HG02623 (cell line): ENCODE results near the gene RAB15.

Source experiments
- ATAC-seq: cut with Tn5 transposase; IDR thresholded peaks from one replicate; pipeline ENCODE4 v1.9.1; 2021; ENCODE audit warnings: moderate library complexity; ENCODE audit not compliant: unreplicated experiment

Gene RAB15

DNA sequence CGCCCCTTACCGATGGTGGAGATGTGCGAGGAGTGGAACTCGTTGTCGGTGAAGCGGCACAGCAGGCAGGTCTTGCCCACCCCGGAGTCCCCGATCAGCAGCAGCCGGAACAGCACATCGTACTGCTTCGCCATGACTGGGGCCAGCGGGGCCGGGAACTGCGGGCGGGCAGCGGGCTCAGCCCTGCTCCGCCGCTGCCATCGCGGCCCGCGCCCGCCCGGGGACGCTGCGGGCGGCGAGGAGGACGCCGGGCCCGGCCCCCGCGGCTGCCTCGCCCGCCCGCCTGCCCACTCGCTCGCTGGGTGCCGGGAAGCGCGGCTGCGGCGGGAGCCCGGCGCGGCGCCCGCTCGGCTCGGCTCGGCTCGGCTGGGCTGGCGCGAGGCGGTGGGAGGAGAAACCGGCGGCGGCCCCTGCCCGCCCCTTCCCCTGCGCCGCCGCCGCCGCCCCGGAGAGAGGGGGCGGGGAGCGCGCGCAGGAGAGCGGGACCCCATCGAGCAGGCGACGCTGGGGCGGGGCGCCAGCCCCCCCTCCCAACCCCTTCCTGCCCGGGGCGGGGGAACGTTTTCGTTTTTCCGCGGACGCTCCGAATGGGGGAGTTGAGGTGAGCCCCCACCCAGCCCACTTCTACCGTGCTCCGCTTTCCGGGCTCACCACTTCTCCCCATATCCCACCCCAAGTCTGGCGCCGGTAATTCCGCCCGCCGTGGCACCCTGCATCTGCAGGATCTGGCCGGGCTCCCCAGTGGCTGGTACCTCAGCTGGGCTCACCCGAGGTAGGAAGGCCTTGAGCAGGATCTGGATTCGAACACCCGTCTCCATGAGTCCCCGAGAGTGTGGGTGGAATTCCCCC lies at the start of gene RAB15:
TSS of gene RAB15 (minus strand) at position 394 of the 849 bp plus-strand sequence. CDS start at position 134, 260 bp downstream.
- no peak for ATAC-seq

DNA sequence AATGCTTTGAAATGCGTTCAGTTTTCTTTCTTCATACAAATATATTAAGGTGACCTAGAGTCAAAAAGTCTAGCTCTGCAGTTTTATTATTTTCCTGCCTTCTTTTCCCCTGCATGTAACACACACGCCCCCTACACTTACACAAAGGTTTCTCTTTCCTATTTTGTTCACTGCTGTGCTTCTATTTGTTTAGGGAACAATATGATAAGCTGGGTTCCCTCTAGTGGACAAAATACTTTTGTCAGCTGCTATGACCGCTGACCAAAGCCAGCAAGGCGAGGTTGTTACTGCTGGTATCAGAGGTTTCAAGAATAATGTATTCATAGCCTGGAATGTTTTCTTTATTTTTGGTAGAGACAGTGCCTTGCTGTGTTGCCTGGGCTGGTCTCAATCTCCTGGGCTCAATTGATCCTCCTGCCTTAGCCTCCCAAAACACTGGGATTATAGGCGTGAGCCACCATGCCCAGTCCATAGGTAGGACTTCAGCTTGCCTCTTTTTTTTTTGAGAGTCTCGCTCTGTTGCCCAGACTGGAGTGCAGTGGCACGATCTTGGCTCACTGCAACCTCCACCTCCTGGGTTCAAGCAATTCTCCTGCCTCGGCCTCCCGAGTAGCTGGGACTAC lies 47.9 kb upstream of the RAB15 start:
- no peak for ATAC-seq

DNA sequence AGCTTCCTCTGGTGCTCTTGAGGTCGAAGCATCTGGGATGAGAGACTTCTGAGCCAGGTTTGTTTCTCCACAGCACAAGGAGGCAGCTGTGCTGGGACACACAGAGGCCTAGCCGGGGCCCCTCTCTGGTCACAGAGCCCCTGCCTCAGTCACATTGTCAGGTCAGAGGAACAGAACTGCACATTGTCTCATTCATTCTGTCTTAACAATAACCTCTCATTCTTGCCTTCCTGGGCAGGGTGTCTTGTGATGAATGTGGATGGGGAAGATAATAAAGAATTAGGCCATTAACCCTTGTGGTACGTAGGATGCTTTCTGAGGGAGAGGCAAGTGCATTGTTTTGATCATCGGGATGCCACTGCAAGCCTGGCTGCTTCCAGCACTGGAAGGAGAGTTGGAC lies 44.3 kb upstream of the RAB15 start:
- ATAC-seq = no peak

DNA sequence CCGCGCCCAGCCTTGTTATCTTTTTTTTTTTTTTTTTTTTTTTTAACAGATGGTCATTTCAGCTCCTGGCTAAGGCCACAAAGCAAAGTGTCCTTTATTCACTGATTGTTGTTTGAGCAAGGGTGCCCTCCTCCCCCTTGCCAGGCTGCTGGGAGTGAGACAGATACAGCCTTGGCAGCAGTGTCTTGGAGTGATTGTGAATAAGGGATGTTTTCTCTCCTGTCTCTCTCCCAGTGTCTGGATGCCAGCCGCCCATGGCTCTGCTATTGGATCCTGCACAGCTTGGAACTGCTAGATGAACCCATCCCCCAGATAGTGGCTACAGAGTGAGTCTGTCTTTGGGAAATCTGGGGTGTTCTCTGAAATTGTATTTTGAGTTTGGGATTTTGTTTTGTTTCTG lies 43.3 kb upstream of the RAB15 start:
- ATAC-seq = no peak

DNA sequence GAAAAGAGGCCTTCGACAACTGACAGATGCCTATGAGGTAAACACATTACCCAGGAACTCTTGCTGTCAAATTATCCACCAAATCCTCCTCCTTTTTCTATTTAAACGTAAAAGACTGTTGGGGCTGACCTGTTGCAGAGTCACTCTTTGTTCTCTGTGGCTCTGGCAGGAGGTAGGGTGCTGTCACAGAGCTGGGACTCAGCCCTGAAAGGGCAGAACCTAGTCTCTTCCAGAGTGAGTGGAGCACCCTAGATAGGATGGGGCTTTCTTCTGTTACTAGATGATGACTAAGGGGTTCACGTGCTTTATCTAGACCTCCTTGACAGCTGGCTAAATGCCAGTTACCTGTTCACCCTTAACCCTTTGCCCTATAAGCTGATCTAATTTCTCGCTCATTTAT lies 40.2 kb upstream of the RAB15 start:
- no peak for ATAC-seq

DNA sequence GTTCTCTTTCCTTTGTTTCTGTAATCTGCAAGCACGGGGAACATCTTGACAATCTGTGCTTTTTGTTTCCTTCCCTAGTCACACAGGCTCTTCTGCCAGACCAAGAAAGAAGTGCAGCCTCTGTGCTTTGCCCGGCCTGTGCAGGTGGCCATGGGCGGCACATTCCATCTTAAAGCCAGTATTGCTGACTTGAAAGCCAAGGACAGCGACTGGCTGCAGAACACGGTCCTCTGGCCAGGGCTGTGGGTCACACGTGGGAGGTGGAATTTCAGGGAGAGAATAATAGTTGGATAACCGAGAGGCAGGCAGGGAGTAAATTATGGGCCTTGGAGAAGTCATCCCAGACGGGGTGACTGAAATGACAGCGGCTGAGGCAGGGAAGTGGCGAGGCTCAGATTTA lies 39.4 kb upstream of the RAB15 start:
- no peak for ATAC-seq

DNA sequence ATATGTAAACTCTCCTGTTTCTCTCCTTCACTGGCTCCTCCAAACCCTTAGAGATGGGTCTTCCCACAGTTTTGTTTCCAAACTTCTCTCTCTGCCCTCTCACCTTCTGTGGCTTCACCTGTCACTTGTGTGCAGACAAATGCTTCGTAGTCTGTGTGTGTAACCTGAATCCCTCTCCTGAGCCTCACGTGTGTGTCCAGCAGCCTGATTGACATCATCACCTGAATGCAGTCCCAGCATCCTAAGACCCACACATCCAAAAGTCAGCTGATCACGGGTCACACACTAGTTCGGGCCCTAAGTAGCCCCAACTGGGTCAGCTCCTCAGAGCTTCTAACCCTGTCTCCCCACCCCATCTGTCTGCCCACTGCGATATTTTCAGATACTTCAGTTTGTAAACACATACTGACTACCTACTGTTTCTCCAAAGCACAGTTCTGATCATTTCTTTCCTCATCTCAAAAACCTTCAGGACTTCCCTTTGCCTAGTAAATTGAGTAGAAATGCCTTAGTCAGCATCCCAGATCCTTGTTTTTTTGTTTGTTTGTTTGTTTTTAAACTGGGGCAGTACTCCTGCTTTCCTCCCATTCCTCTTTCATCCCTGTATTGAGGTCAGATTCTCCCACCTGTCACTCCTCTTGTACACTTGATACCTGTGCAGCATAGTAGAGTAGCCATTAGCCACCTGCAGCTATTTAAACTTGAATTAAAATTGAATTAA lies 38.2 kb upstream of the RAB15 start:
- no peak for ATAC-seq

DNA sequence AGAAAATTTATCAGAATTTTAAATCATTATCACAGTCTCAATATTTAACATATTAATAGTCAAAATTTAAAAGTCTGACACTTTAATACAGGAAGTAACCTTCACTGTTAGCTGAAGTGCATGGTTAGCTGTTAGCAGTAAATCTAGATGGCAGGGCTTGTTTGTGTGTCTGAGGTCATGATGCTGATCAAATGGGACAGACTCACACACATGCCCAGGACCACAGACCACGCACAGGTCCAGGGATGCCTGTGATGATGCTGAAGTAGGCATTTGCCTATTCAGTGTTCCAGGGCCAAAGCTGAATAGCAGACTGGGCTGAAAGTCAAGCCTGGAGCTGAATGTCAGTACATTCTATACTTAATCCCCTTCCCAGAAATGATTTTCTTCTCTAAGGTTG lies 35.1 kb upstream of the RAB15 start:
- no peak for ATAC-seq

DNA sequence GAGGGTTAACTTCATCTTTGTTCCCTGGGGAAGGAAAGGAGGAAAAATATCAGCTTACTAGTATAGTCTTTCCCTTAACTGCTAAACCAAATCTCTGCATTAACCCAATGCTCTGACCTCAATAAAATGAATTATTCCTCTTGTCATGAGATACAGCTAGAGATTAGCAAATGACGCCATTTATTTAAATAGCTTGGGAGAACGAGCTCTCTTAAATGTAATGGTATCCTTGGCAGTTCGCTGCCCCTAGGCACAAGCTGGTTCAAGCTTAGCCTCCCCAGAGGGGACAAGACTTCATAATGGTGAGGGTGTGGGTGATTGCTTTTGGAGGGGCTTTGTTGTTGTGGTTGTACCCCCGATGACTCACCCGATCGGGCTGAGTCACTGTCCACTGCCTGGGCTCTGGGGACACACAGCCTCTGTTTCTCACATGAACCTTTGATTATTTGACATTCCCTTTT lies 34.2 kb upstream of the RAB15 start:
- ATAC-seq = no peak

DNA sequence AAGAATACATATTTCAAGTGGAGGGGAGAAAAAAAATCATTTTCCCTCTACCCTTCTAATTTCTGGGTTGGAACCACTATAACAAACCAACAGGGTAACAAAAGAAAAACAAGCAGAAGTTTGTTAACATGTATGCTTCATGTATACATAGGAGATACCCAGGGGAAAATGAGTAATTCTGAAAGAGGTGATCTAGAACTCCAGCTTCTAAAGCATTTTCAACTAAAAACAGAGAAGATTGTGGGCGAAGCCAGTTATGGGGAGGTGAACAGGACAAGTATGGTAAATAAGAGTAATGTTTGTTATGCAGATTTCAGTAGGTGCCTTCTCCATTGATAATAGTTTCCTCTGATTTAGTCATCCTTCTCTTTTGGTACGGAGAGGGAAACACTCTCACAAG lies 31.3 kb upstream of the RAB15 start:
- ATAC-seq = peak; percentile 63

DNA sequence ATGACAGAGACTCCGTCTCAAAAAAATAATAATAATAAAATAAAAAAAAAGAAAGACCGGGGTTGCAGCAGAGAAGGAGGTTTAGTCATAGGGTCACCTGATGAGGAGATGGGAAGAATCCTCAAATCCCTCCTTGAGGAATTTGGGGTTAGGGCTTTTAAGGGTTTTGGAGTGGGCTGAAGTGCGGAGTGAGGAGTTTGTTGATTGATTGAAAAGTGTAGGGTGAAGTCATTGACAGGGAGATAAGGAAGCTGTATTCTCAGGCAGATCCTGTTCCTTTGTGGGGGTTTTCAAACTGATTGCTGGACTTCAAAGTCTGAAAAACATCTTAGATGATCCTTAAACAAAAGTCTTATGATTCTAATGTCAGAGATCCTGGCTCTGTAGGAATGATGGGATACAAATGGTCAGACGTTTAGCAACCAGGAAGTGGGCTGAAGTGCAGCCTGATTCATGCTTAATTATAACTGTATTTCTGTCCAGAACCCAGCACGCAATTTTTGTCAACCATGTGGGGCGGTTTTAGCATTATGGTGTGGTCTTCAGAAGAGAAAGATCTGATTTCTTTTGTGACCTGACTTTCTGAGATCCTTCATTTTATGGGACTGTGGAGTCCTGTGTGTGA lies 30.6 kb upstream of the RAB15 start:
- ATAC-seq = no peak

DNA sequence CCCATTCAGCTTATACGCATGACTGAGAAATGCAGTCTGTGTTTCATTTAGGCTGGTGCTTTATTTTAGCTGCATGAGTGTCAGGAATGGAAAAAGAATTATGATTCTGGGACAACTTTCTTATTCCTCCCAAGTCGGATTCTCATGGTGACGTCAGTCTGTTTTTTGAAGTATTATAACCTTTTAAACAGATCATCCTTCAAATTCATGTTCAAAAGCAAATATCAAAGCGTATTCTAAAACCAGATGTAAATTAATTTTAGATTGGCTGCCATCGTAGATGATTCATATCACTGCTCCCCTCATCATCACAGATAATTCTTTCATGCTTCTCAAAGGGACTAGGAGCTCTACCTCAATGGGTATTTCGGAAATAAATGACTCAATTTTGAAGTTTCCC lies 29.6 kb upstream of the RAB15 start:
- ATAC-seq = no peak

DNA sequence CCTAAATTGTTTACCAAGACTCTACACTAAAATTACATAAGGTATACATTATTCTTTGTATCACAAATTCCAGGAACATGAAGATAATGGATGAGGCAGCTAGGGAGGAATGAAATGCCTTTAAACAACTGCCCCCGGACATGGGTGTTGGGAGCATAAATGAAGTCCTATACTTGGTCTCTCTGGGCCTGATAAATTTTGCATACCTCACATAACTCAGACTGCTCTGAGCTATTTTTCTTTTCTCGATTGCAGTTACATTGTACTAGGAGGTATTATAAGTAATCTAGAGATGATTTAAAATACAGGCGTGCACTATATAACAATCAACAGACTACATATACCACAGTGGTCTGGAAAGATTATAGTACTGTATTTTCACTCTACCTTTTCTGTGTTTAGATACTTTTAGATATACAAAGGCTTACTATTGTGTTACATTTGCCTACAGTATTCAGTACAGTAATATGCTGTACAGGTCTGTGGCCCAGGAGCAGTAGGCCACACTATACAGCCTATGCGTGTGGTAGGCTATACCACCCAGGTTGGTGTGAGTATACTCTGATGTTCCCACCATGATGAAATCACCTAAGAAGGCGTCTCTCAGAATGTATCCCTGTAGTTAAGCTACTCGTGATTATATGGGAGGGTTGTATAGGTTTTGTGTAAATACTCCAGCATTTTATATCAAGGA lies 28.9 kb upstream of the RAB15 start:
- no peak for ATAC-seq

DNA sequence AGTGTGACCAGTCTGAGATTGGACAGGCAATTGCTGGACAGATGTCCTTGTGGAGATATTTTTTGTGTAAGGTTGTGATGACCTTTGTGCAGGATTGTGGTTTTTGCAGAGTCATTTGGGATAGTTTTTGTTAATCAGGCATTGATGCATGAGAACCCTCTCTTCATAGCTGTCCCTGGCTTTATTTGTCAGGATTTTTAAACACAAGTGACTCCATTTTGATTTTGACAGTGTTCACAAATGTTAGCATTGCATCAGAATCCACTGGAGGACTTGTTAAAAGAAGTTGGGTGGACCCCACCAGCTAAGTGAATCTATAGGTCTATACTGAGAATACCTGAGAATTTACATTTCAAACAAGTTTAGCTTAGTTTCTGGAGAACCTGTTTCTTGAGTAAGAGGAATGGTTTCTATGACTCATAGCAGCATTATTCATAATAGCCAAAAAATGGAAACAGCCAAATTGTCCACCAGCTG lies 26.4 kb upstream of the RAB15 start:
- no peak for ATAC-seq

DNA sequence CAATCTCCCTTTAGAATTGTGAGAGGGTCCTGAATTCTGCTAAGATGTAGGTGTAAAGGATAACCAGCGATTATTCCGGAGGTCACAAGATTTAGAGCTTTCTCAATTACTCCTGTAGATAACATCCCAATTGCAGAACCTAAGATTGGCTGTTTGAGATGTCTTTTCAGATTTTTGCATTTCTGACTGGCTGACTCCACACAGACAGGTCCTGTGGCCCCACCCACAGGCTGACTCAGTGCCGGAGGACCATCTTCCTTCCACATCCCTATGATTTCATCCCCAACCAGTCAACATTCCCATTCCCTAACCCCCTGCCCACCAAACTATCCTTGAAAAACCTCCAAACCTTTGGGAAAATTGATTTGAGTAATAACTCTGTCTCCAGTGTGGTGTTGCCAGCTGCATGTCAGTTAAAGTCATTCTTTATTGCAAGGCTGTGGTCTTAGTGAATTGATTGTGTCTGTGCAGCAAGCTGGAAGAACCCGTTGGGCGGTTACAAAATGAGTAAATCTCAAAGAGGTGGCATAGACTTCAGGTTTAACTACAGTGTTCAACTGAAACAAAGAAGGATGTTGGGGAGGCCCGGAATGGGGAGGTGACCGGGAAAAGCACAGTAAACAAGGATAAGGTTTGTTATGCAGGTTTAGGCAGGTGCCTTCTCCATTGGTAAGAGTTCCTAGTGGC lies 25.1 kb upstream of the RAB15 start:
- ATAC-seq = no peak

DNA sequence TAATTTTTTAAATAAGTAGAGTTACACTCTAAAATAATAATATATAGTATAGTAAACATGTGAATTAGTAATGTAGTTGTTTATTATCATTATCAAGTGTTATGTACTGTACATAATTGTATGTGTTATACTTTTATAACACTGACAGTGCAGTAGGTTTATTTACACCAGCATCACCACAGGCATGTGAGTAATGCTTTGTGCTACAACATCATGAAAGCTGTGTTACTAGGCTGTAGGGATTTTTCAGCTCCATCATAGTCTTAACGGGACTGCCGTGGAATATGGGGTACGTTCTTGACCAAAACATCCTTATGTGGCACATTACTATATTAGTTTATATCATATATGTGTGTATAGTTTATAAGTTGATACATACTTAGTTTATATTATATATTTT lies 23.2 kb upstream of the RAB15 start:
- ATAC-seq = no peak

DNA sequence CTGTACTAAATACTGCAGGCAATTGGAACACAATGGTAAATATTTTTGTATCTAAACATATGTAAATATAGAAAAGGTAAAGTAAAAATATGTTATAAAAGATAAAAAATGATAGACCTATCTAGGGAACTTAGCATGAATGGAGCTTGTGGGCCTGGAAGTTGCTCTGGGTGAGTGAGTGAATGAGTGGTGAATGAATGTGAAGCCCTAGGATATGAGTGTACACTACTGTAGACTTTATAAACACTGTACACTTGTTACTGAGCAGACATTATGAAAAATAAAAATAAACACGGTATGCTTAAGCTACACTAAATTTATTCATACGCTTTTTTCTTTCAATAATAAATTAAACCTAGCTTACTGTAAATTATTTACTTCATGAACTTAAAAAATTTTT lies 22.4 kb upstream of the RAB15 start:
- no peak for ATAC-seq

DNA sequence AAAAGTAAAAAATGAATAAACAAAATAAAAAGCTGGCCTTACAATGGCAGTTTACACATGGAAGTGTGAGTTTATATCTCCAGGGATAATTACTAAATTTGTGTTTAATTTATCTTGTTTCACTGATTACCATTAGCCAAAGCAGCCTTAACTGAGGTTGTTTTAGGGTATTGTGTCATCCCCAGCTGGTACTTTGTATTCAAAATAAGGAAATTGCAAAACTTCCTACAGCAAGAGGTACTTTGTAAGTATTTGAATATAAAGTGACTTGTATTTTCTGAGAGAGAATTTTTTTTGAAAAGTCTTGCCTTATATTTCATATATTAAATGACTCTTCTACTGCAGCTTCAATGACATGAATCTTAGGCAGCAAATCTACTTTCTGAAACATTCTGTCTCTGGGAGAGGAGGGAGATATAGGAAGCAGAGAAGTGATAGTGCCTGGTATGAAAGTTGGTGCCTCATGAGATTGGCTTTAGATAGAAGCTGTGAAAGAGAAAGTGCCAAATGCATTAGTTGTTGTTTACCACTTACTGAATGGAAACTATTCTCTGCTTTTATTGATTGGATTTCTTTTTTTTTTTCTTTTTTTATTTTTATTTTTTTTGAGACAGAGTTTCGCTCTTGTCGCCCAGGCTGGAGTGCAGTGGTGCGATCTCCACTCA lies 21.3 kb upstream of the RAB15 start:
- ATAC-seq = no peak

DNA sequence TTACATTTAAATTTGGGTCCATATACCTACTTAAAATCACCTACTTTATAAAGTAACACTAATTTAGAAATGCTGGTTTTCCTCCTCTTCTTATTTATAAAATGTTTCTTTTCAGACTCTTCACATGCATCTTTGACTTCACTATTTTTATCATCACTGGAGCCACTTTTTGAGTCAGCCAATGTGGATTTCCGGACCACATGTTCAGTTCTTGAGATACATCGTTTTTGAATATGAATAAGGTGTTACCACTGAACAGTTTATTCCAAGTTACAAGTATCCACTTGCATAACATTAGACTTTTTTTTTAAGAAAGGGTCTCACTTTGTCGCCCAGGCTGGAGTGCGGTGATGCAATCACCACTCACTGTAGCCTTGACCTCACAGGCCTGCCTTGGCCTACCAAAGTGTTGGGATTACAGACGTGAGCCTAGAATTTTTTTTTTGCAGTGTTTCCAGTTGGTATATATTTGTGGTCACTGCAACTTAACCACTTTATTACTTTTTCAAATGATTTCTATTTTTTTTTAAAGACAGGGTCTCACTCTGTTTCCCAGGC lies 20.3 kb upstream of the RAB15 start:
- ATAC-seq = no peak
